OCI-LY7 (cell line): ENCODE data around the gene TMPRSS3.

Experiments used
- CTCF ChIP-seq: fragments of 200-600 bp; sonication (generic); conservative IDR thresholded peaks from 2 replicates; pipeline ENCODE4 v1.5.1; 2014; ENCODE audit warnings: mild to moderate bottlenecking, antibody characterized with exemption, low read length, moderate library complexity, mixed read lengths
- EZH2phosphoT487 ChIP-seq: fragments of 200-600 bp; sonication (generic); IDR thresholded peaks from 2 replicates; pipeline ENCODE4 v1.6.1; 2018; ENCODE audit warnings: low read depth, borderline replicate concordance, mild to moderate bottlenecking, mixed run types, antibody characterized with exemption, low read length, moderate library complexity, mixed read lengths

- TF ChIP-seq CTCF (no peak), EZH2phosphoT487 (no peak)
Measured at GRCh38 chr21:42435833-42436232, 40.0 kb upstream of the TMPRSS3 start.
